HG03103 (cell line): ENCODE measurements around the gene TRAM2.

Source experiments
- ATAC-seq: cut with Tn5 transposase; IDR thresholded peaks from one replicate; pipeline ENCODE4 v1.9.1; 2021; ENCODE audit warnings: low read depth; ENCODE audit not compliant: unreplicated experiment

TRAM2 gene

DNA sequence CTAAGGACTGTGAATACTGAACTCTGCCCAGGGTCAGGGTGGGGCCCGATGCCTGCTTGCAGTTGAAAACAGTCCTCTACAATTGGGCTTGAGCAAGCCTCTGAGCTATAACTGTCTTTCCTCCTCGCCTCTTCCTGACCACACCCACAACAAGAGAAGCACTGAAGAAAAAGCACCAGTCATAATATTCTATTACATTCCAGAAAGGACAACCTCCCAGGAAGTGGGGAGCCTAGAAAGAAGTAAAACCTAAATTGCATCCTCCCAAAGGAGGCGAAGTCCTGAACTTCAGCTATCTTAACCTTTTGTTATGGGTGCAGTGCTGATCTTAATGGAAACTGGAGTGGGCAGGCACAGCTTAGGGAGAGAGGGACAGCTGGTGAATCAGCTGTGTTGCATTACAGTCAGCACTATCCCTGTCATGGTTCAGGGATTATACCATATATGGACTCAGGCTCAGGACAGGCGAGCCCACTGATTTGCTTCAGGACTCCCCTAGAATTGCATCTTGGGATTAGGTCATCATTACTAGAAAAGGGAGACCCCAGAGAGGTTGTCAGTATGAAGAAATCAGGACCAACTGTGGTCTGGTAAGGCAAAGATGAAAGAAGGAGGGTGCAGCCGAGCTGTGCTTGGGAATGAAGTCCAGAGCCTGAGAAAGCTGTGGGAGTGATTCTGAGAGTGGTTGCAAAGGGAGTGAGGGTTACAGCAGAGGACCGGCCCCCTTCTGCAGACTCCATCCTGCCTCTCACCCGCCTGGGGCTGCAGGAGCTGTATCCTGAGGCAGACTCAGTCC is 18.3 kb upstream of the TRAM2 start:
- peak; percentile 65 for ATAC-seq

- no peak for ATAC-seq
Measured at GRCh38 chr6:52594221-52594620, 17.4 kb upstream of the TRAM2 start.

DNA sequence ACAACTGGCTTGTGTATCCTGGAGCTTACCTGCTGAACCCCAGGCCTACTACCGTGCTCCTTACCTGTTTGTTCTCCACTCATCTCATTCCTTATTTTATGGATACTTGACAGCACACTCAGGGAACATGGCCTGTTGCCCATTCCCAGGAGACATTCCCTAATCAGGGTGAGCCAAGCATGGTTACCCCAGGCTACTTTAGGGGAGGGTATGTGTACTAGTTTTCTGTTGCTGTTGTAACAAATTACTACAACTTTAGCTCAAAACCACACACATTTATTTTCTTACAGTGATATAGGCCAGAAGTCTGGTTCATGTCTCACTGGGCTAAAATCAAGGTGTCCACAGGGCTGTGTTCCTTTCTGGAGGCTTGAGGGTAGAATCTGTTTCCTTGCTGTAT is 15.0 kb upstream of the TRAM2 start:
- no peak for ATAC-seq

DNA sequence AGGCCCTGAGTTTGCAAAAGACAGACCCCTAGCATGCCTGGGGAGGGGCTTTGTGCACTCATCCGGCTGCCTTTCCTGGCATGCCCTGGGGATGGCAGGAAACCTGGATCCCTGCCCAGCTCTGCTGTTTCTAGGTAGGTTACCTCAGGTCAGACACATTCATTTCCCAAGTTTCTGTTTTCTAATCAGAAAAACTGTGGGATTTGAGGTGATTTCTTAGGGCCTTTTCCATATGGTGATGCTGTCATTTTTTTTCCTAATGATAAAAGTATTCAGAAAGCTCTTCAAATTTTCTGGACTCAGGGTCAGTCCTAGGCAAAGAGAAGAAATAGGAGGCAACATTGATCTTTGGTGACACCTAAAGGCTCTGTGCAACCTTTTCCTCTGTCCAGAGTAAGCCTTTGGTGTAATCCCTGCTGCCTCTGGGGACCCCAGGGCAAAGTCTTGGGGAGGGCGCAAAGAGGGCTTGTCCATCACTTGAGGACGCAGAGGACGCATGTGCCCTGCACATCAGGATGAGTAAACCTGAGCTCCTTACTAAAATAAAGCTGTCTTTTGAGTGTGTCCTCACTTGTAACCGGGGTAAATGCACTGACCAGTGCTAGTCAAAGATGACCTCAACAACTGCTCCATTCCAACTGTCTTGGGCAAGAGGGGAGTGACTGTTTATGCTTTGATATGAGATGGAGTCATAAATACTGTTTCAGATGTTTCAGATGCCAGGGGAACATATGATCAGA is 13.5 kb upstream of the TRAM2 start:
- ATAC-seq = no peak

DNA sequence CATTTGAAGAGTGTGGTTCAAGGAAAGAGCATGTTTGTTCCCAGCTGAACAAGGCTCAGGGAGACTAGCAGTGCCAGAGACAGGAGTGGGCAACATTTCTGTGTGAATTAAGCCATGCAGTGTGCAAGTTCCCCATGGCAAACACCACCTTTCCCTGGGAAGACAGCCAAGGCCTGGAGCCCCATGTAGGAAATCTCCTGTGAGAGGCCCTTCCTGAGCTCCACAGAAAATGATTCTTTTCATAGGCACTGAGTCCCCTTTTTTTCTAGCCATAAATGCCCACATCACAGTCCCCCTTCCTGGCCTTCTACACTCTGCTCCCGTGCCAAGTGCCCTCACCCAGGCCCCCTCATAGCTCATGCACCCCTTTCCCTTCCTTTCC is 11.8 kb upstream of the TRAM2 start:
- ATAC-seq = no peak

GRCh38 chr6:52588087-52588709 is 11.3 kb upstream of the TRAM2 start:
- no peak for ATAC-seq

GRCh38 chr6:52587001-52587400 is 10.1 kb upstream of the TRAM2 start:
- ATAC-seq = no peak

DNA sequence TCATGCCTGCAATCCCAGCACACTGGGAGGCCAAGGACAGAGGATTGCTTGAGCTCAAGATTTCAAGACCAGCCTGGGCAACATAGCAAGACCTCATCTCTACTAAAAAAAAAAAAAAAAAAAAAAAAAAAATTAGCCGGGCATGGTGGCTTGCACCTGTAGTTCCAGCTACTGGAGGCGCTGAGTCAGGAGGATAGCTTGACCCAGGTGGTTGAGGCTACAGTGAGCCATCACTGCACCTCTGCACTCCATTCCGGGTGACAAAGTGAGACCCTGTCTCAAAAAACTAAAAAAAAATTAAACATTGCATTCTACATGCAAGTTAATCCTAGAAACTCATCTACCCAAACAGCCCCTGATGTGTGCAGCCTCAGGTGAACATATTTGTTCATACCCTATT is 7.3 kb upstream of the TRAM2 start:
- ATAC-seq = no peak

DNA sequence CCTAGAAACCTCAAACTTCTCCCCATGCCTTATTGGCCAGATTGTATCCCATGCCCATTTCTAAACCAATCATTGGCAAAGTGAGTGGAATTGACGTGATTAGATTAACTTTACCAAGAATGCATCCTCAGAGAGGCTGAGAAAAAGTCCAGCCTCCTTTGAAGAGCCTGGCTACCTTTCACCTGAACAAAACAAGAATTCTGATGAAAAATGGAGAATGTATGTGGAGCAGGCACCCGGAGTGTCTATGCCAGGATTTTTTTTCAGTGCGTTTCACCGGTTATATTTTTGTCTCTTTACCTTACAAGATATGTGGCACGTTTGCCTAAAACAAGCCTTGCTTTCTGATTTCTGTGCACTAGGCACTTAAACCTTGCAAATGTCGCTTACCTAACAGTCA is 6.1 kb upstream of the TRAM2 start:
- no peak for ATAC-seq

GRCh38 chr6:52582446-52582845 is 5.6 kb upstream of the TRAM2 start:
- no peak for ATAC-seq

DNA sequence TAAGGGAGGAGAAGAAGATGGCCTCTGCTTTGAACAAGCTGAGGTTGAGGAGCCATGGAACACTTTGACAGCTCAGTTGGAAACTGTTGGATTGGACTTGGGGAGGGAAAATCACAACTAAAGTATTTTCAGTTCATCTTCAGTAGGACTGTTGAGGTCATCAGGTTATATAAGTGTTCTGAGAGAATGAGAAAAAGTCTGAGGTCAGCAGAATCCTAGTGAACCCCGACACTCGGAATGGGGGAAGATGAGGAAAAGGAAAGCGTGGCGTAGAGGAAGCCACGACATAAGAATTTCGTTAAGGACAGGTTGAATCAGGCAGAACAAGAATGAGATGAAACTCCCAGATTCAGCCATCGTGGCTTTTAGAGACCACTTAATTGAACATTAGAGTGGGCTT is 4.0 kb upstream of the TRAM2 start:
- no peak for ATAC-seq

DNA sequence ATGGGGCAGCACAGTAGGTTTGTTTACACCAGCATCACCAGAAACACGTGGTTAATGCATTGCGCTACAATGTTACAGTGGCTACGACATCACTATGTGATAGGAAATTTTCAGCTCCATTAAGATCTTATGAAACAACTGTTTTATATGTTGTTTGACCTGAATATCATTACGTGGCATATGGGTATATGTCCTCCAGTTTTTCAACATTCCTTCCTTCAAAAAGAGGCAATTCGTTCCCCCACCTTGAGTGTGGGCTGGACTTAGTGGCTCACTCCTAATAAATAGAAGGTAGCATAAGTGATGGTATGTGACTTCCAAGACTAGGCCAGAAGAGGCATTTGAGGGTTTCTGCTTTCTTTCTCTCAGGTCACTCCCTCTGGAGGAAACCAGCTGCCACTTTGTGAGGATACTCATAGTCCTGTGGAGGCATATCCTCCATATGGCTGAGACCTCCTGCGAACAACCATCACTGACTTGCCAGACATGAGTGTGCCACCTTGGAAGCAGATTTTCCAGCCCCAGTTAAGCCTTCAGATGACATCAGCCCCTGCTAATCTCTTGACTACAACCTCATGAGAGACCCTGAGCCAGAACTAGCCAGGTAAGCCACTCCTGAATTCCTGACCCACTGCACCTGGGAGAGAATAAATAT is 2.3 kb upstream of the TRAM2 start:
- no peak for ATAC-seq

- no peak for ATAC-seq
Measured at GRCh38 chr6:52577778-52578463, 1.1 kb upstream of the TRAM2 start.

GRCh38 chr6:52576392-52577021 is 353 bp downstream of the TRAM2 start:
- ATAC-seq = peak; percentile 58

DNA sequence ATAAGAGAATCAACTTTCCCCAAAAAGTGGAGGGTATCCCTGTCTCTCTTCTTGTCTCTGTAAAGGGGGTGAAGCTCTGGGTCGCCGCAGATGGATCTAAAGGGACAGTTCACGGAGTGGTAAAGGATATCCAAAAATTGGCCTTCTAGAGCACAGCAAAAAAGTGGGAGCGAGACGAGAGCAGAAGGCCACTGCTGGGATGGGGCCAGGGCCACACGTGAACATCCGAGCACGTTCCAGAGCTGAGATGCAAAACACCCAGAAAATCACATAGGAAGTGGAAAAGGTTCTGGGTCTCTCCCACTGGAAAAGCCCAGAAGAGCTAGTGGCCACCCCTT is 837 bp downstream of the TRAM2 start:
- no peak for ATAC-seq

DNA sequence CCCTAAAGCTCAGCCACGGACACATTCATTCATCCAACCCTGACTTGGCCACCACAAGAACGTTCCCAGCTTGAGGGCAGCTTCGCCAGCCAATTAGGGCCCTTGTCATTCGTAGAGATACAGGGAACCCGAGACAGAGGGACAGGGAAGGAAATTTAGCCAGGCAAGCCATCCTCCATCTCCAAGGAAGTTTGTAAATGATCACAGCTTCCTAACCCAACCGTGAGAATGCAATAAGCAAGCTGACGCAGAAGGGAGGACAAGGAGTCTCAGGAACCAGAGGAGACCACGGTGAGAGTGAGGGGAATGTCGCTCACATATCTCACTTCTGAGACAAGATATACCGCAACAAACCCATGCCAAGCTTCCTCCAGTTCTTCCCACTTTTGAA is 1.4 kb downstream of the TRAM2 start:
- ATAC-seq = no peak

- peak; percentile 43 for ATAC-seq
Measured at GRCh38 chr6:52574709-52575501, 2.0 kb downstream of the TRAM2 start.

DNA sequence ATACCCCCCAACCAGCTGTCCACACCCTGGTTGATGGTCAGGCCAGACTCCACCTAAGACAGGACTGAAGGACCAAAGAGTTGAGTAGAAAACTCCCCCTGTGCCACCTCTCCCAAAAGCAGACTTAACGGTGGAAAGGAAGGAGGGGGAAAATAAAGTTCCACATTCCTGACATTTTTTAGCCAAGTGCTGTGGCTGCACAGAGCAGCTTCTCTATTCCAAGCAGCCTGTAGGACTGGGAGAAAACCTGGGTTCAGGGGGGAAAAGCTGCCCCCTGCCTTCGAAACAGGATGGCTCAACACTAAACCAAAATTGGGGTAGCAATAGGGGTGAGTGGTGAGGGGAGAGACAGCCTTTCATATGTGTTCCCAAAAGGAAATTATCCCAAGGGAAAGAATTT is 3.6 kb downstream of the TRAM2 start:
- no peak for ATAC-seq

- no peak for ATAC-seq
Measured at GRCh38 chr6:52572536-52572935, 4.3 kb downstream of the TRAM2 start.
